GM18505 (cell line): ENCODE results near the gene DLG2.
"Not testable (repeated sequence)": the region's sequence is repeated elsewhere in the genome, so short reads cannot be mapped to it uniquely, and the experiment has no call there.

Source experiments
- ATAC-seq: cut with Tn5 transposase; IDR thresholded peaks from one replicate; pipeline ENCODE4 v1.9.1; 2021; ENCODE audit not compliant: unreplicated experiment
- POLR2A ChIP-seq: IDR thresholded peaks from 4 replicates; pipeline ENCODE4 v1.6.1; 2011; ENCODE audit warnings: borderline replicate concordance; ENCODE audit not compliant: insufficient read depth, insufficient read length; ENCODE audit errors: extremely low read depth

The DLG2 gene

GRCh38 chr11:85627332-85627997 lies at the start of gene DLG2:
TSS of gene DLG2 (minus strand) at chr11:85627344.
- peak; percentile 1 for ATAC-seq
- no peak for TF ChIP-seq POLR2A

- ATAC-seq: no peak
- no peak for TF ChIP-seq POLR2A
Measured at GRCh38 chr11:85673393-85673792, 46.2 kb upstream of the DLG2 start.

- TF ChIP-seq POLR2A: no peak
- ATAC-seq: no peak
Measured at GRCh38 chr11:85672105-85672902, 45.2 kb upstream of the DLG2 start.

GRCh38 chr11:85670949-85671663 lies 44.0 kb upstream of the DLG2 start:
- not testable (repeated sequence) for ATAC-seq

- no peak for ATAC-seq
- TF ChIP-seq POLR2A: no peak
Measured at GRCh38 chr11:85668157-85668556, 41.0 kb upstream of the DLG2 start.

GRCh38 chr11:85666687-85667086 lies 39.5 kb upstream of the DLG2 start:
- ATAC-seq: no peak
- TF ChIP-seq POLR2A: no peak

- no peak for ATAC-seq
- no peak for TF ChIP-seq POLR2A
Measured at GRCh38 chr11:85665733-85666132, 38.6 kb upstream of the DLG2 start.

GRCh38 chr11:85664615-85665481 lies 37.7 kb upstream of the DLG2 start, which contains the start of gene CREBZF:
TSS of gene CREBZF (minus strand) at chr11:85665129. CDS start at chr11:85664875, 254 bp downstream.
- peak; percentile 92 for ATAC-seq

GRCh38 chr11:85663753-85664614 lies 36.8 kb upstream of the DLG2 start:
- peak; percentile 57 for ATAC-seq
- peak; percentile 62 for TF ChIP-seq POLR2A

More at GRCh38 chr11:85664615-85665481, 37.7 kb upstream of the DLG2 start, which contains the start of gene CREBZF:
- peak; percentile 94 for TF ChIP-seq POLR2A

GRCh38 chr11:85663080-85663752 lies 36.1 kb upstream of the DLG2 start:
- ATAC-seq: no peak
- TF ChIP-seq POLR2A: no peak

GRCh38 chr11:85661972-85662664 lies 35.0 kb upstream of the DLG2 start:
- no peak for ATAC-seq
- no peak for TF ChIP-seq POLR2A
